Ovary (tissue), 9 donors: Measurements from ENCODE around the gene DTD1. TPM values are rescaled to one million over a fixed set of nuclear protein-coding genes. Genes with fewer than 3 reads are reported as not detected.

Experiments used
- DNase-seq, 5 donors: peaks; one replicate each; pipeline ENCODE4 v3.0.0-alpha.2; 2019 to 2020
- H3K27ac ChIP-seq, 2 donors: fragments of 200-600 bp; one replicate each; pipeline versions ENCODE4 v1.5.1 to v1.8.0; 2019 to 2022
- H3K27me3 ChIP-seq: fragments of 200-600 bp; one replicate; pipeline ENCODE4 v1.8.0; 2022
- H3K36me3 ChIP-seq: fragments of 200-600 bp; sonication (generic); one replicate; pipeline ENCODE4 v1.5.1; 2019
- H3K4me1 ChIP-seq: one replicate; pipeline ENCODE4 v1.8.1; 2013; ENCODE audit warnings: mild to moderate bottlenecking, moderate library complexity; ENCODE audit not compliant: insufficient read depth
- H3K4me3 ChIP-seq: fragments of 200-600 bp; sonication (generic); one replicate; pipeline ENCODE4 v1.5.1; 2017
- H3K9me3 ChIP-seq, 2 donors: fragments of 200-600 bp in 1 of 2; sonication (generic) in 1 of 2; one replicate each; pipeline versions ENCODE4 v1.5.1 to v1.8.1; 2013 to 2019; ENCODE audit warnings: mild to moderate bottlenecking in 1 of 2, moderate library complexity in 1 of 2
- CTCF ChIP-seq, 3 donors: fragments of 450-650 bp in 2 of 3; fragments of 200-600 bp in 1 of 3; IDR thresholded peaks; one replicate each; pipeline versions ENCODE4 v1.5.1 to v1.8.0; 2016 to 2022; ENCODE audit warnings: antibody characterized with exemption in 3 of 3, mild to moderate bottlenecking in 1 of 3
- EP300 ChIP-seq: sonication (generic); formaldehyde crosslinking; IDR thresholded peaks from one replicate; pipeline ENCODE4 v1.6.1; 2017; ENCODE audit warnings: antibody characterized with exemption
- POLR2A ChIP-seq: fragments of 450-650 bp; IDR thresholded peaks from one replicate; pipeline ENCODE4 v1.6.1; 2017; ENCODE audit warnings: antibody characterized with exemption, mild to moderate bottlenecking, moderate library complexity
- WGBS, 3 donors: extraction: QIAGEN DNeasy Blood & Tissue Kit in 1 of 3; methylation state at CpG; one replicate each; pipeline versions ENCODE4 v1.1.5 to v1.1.7; 2013 to 2017; 5-methylcytosine and 5-hydroxymethylcytosine counted together
- intact Hi-C, 4 donors: fragments of 100-400 bp; cut with DNase I; formaldehyde crosslinking; loops; one replicate each; pipeline versions ENCODE4 v1.11.0 to v1.15.1; 2022 to 2023
- polyA plus RNA-seq, 2 donors: library from polyadenylated mRNA; stranded (reverse); fragments of 200-250 nt in 1 of 2; fragments of 350-450 nt in 1 of 2; fragmentation: Illumina TruSeq in 1 of 2; extraction: RNeasy Lipid Tissue Mini Kit (QIAGEN cat#74804) in 1 of 2; gene quantifications; one replicate each; pipeline ENCODE4 v1.2.3, GENCODE V29; 2013 to 2014
- total RNA-seq, 7 donors: library from RNA; depleted of rRNA in 2 of 7; stranded (reverse); fragments of >200 nt in 2 of 7; fragmentation: NEBNext Ultra II Directional in 3 of 7; extraction: Animal tissue kit (Norgen Biotek cat#: 25700) in 3 of 7; gene quantifications; one replicate each; pipeline versions ENCODE4 v1.1.0 to v1.2.4, GENCODE V29; 2016 to 2023
- donor health status: DM: no; HTN: no; CAD: no; lungs with moderate emphysema.
- donor health status: DM: no; HTN: no; CAD: no.
- donor health status: Bipolar disorder and iron deficiency.
- donor health status: DM: yes; HTN: yes; CAD: no.
- donor health status: DM: no; HTN: no; CAD: no.
- donor health status: DM: yes; HTN: yes; CAD: no.

DTD1 gene
- total and polyA plus RNA-seq, 9 donors, result 12.4 to 36.5 (median 22.7) TPM

DNA sequence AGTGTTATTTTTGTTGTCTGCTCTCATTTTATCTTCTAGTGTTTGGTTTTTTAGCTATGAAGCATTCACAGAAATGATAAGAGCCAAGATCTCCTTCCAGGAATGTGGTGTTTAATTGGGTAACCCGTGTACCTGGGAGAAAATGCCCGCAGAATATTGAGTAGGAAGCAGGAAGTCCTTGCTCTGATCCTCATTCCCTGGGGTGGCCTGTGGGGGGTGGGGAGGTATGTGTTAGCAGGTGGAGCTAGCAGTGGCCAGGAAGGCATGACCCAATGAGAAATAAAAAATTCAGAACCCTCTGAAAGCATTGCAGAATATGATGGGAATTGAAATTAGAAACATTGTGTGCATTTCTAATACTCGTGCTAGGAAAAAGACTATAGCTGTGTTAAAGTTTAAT is 100.8 kb downstream of the DTD1 start:
- intact Hi-C loops, result no loop called here
- Histone ChIP-seq H3K36me3 (no peaks in the 10 kb centered on the region), H3K27me3 (no peaks in the 10 kb centered on the region), H3K4me3 (no peak overlapping the region), H3K27ac (no peak overlapping the region), H3K9me3 (no peaks in the 10 kb centered on the region), H3K4me1 (peaks cover 1% of the 10 kb centered on the region)
- no peak for TF ChIP-seq CTCF (IDR thresholded peaks at IDR 0.05)
- no peak for TF ChIP-seq EP300
- no peak for TF ChIP-seq POLR2A
- 31 to 64% (median 44%) methylated on average over 3 of the region's 3 CpGs for WGBS, 3 donors
- no peak for DNase-seq

DNA sequence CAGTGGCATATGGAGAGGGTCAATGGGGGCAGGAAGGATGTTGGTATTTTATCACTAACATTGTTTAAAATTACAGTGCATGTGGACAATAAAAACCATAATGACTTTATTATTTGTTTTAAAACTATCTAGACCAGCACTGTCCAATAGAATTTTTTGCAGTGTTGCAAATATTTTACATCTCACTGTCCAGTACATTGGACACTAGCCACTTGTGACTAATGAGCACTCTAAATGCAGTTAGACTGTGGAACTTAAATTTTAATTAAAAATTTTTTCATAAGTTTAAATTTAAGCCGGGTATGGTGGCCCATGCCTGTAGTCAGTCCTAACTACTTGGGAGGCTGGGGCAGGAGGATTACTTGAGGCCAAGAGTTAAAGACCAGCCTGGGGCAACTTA is 101.7 kb downstream of the DTD1 start:
- no peaks in the 10 kb centered on the region for H3K36me3 ChIP-seq
- no peak for DNase-seq
- H3K27ac ChIP-seq, result no peak overlapping the region
- peaks cover 1% of the 10 kb centered on the region for H3K4me1 ChIP-seq
- H3K4me3 ChIP-seq, result no peak overlapping the region
- TF ChIP-seq POLR2A (no peak), CTCF (IDR thresholded peaks at IDR 0.05) (no peak), EP300 (no peak)
- no peaks in the 10 kb centered on the region for H3K27me3 ChIP-seq
- 39 to 67% (median 50%) methylated on average over 1 of the region's 1 CpG for WGBS, 3 donors
- H3K9me3 ChIP-seq, result no peaks in the 10 kb centered on the region
- intact Hi-C loops, result no loop called here

DNA sequence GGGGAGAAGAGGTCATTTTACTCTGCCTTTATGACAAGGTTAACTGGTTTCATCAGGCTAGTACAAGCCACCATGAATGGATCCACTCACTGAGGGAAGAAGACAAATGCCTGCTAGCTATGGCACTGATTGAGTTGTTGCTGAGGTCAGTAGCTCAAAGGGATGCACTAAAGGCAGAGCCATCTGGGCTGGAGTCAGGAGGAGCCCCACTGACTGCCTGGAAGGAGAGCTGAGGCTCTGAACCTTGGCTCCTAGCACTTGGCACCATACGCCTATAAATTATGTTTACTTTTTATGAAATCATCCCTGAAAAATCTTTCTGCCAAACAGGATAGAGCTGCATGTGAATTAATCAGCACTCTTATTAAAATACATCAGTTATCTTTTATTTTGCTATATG is 104.6 kb downstream of the DTD1 start:
- Histone ChIP-seq H3K4me3 (no peak overlapping the region), H3K4me1 (peaks cover 1% of the 10 kb centered on the region), H3K27ac (no peak overlapping the region), H3K36me3 (no peaks in the 10 kb centered on the region), H3K9me3 (no peaks in the 10 kb centered on the region), H3K27me3 (no peaks in the 10 kb centered on the region)
- WGBS, 3 donors, result 45 to 62% (median 53%) methylated on average over 1 of the region's 1 CpG
- TF ChIP-seq CTCF (IDR thresholded peaks at IDR 0.05) (no peak), EP300 (no peak), POLR2A (no peak)
- no peak for DNase-seq
- intact Hi-C loops, result no loop called here

GRCh38 chr20:18694071-18694470 is 106.2 kb downstream of the DTD1 start:
- Histone ChIP-seq H3K9me3 (no peaks in the 10 kb centered on the region), H3K4me1 (no peaks in the 10 kb centered on the region), H3K27ac (no peak overlapping the region), H3K4me3 (no peak overlapping the region), H3K36me3 (no peaks in the 10 kb centered on the region), H3K27me3 (no peaks in the 10 kb centered on the region)
- DNase-seq, result no peak
- no peak for TF ChIP-seq EP300
- TF ChIP-seq POLR2A, result no peak
- no peak for TF ChIP-seq CTCF (IDR thresholded peaks at IDR 0.05)
- intact Hi-C loops, result no loop called here
- 89 to 93% (median 91%) methylated on average over 6 of the region's 6 CpGs for WGBS, 3 donors

GRCh38 chr20:18695175-18695574 is 107.3 kb downstream of the DTD1 start:
- DNase-seq, result no peak
- H3K36me3 ChIP-seq, result no peaks in the 10 kb centered on the region
- H3K27ac ChIP-seq, result no peak overlapping the region
- WGBS, 3 donors, result 77 to 92% (median 83%) methylated on average over 5 of the region's 5 CpGs
- H3K9me3 ChIP-seq, result no peaks in the 10 kb centered on the region
- H3K4me1 ChIP-seq, result no peaks in the 10 kb centered on the region
- intact Hi-C loops, result no loop called here
- no peak overlapping the region for H3K4me3 ChIP-seq
- H3K27me3 ChIP-seq, result no peaks in the 10 kb centered on the region
- no peak for TF ChIP-seq CTCF (IDR thresholded peaks at IDR 0.05)
- no peak for TF ChIP-seq EP300
- TF ChIP-seq POLR2A, result no peak
